Ishikawa (cell line): ENCODE measurements around the gene GLIPR1L1.

ENCODE experiments used
- CEBPB ChIP-seq: IDR thresholded peaks from 2 replicates; pipeline ENCODE4 v1.6.1; 2012
- CREB1 ChIP-seq: IDR thresholded peaks from 2 replicates; pipeline ENCODE4 v1.6.1; 2012; ENCODE audit warnings: low read depth
- EGR1 ChIP-seq: IDR thresholded peaks from 2 replicates; pipeline ENCODE4 v1.6.1; 2012
- EP300 ChIP-seq: IDR thresholded peaks from 2 replicates; pipeline ENCODE4 v1.6.1; 2012; ENCODE audit warnings: borderline replicate concordance
- FOXM1 ChIP-seq: IDR thresholded peaks from 2 replicates; pipeline ENCODE4 v1.6.1; 2012; ENCODE audit warnings: low read depth, borderline replicate concordance
- NFIC ChIP-seq: IDR thresholded peaks from 2 replicates; pipeline ENCODE4 v1.6.1; 2012
- RAD21 ChIP-seq: IDR thresholded peaks from 2 replicates; pipeline ENCODE4 v1.6.1; 2012; ENCODE audit warnings: low read depth
- TAF1 ChIP-seq: IDR thresholded peaks from 2 replicates; pipeline ENCODE4 v1.6.1; 2012; ENCODE audit warnings: low read depth, mild to moderate bottlenecking
- TCF12 ChIP-seq: IDR thresholded peaks from 2 replicates; pipeline ENCODE4 v1.6.1; 2012; ENCODE audit warnings: low read depth
- TEAD4 ChIP-seq: IDR thresholded peaks from 2 replicates; pipeline ENCODE4 v1.6.1; 2012
- YY1 ChIP-seq: IDR thresholded peaks from 2 replicates; pipeline ENCODE4 v1.6.1; 2012; ENCODE audit warnings: low read depth
- ZBTB7A ChIP-seq: IDR thresholded peaks from 2 replicates; pipeline ENCODE4 v1.6.1; 2012; ENCODE audit warnings: low read depth
- TF ChIP-seq, protein P1 (sequence below): IDR thresholded peaks from 2 replicates; pipeline ENCODE4 v1.6.1; 2012
- TF ChIP-seq, protein P2 (sequence below): IDR thresholded peaks from 2 replicates; pipeline ENCODE4 v1.6.1; 2012
- TF ChIP-seq, protein P3 (sequence below): IDR thresholded peaks from 2 replicates; pipeline ENCODE4 v1.6.1; 2012; ENCODE audit warnings: low read depth, mild to moderate bottlenecking

The GLIPR1L1 gene

GRCh38 chr12:75317784-75318183 lies 16.7 kb upstream of the GLIPR1L1 start:
- TF ChIP-seq, protein P1, sequence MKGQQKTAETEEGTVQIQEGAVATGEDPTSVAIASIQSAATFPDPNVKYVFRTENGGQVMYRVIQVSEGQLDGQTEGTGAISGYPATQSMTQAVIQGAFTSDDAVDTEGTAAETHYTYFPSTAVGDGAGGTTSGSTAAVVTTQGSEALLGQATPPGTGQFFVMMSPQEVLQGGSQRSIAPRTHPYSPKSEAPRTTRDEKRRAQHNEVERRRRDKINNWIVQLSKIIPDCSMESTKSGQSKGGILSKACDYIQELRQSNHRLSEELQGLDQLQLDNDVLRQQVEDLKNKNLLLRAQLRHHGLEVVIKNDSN, result no peak
- TF ChIP-seq YY1 (no peak), TCF12 (no peak), ZBTB7A (no peak)
- TF ChIP-seq, protein P2, sequence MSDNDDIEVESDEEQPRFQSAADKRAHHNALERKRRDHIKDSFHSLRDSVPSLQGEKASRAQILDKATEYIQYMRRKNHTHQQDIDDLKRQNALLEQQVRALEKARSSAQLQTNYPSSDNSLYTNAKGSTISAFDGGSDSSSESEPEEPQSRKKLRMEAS, result no peak

GRCh38 chr12:75322464-75322863 lies 12.0 kb upstream of the GLIPR1L1 start:
- no peak for TF ChIP-seq NFIC

- TF ChIP-seq CEBPB (no peak), TAF1 (no peak), CREB1 (no peak), RAD21 (no peak), EP300 (no peak), TEAD4 (no peak), TCF12 (no peak), ZBTB7A (no peak), FOXM1 (no peak), NFIC (no peak), EGR1 (no peak), YY1 (no peak)
- TF ChIP-seq, protein P2, result no peak
- TF ChIP-seq, protein P1, result no peak
- TF ChIP-seq, protein P3, sequence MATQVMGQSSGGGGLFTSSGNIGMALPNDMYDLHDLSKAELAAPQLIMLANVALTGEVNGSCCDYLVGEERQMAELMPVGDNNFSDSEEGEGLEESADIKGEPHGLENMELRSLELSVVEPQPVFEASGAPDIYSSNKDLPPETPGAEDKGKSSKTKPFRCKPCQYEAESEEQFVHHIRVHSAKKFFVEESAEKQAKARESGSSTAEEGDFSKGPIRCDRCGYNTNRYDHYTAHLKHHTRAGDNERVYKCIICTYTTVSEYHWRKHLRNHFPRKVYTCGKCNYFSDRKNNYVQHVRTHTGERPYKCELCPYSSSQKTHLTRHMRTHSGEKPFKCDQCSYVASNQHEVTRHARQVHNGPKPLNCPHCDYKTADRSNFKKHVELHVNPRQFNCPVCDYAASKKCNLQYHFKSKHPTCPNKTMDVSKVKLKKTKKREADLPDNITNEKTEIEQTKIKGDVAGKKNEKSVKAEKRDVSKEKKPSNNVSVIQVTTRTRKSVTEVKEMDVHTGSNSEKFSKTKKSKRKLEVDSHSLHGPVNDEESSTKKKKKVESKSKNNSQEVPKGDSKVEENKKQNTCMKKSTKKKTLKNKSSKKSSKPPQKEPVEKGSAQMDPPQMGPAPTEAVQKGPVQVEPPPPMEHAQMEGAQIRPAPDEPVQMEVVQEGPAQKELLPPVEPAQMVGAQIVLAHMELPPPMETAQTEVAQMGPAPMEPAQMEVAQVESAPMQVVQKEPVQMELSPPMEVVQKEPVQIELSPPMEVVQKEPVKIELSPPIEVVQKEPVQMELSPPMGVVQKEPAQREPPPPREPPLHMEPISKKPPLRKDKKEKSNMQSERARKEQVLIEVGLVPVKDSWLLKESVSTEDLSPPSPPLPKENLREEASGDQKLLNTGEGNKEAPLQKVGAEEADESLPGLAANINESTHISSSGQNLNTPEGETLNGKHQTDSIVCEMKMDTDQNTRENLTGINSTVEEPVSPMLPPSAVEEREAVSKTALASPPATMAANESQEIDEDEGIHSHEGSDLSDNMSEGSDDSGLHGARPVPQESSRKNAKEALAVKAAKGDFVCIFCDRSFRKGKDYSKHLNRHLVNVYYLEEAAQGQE, result no peak
These were observed 10.8 kb upstream of the GLIPR1L1 start for GRCh38 chr12:75323663-75324062.

DNA sequence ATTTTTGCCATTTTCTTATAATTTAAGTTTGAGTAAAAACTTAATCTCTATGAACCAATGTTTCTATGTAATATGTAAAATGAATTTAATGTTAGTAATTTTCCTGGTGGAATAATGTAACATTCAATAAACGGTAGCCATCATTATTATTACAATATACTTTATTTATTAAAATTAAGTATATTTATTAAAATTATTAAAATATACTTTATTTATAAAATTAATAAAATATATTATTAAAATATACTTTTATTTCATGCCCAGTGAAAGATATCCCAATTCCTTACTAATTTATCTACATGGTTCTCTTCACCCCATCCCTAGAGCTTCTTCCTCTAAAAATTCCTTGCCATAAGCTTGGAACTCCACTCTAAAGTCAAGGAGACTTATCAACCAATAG lies 6.8 kb upstream of the GLIPR1L1 start:
- TF ChIP-seq CEBPB (no peak), NFIC (no peak), EGR1 (no peak), CREB1 (no peak), RAD21 (no peak), TAF1 (no peak)
- TF ChIP-seq, protein P1, result no peak
- TF ChIP-seq, protein P2, result no peak
- TF ChIP-seq, protein P3, result no peak

GRCh38 chr12:75329918-75330826 lies 4.3 kb upstream of the GLIPR1L1 start, which contains the start of gene CAPS2:
CAPS2 (minus strand) TSS chr12:75330324; CDS start chr12:75326498, 3,826 bp downstream.
- TF ChIP-seq CEBPB, result peak; percentile 88
- peak; percentile 76 for TF ChIP-seq EGR1
- TF ChIP-seq, protein P2, result peak; percentile 62
- 0 out of 2 replicates have a peak, but pooled peaks have one; percentile 19 for TF ChIP-seq CREB1
- TF ChIP-seq, protein P3, result no peak
- TF ChIP-seq TCF12, result peak; percentile 51; the same call in 1 of the 2 replicates
- peak; percentile 56; the same call in 1 of the 2 replicates for TF ChIP-seq FOXM1
- TF ChIP-seq, protein P1, result no peak
- TF ChIP-seq TEAD4, result peak; percentile 33; the same call in 1 of the 2 replicates
- peak; percentile 51 for TF ChIP-seq NFIC
- peak; percentile 12; the same call in 1 of the 2 replicates for TF ChIP-seq RAD21
- no peak for TF ChIP-seq EP300
- peak; percentile 64; the same call in 1 of the 2 replicates for TF ChIP-seq TAF1
- peak; percentile 59; the same call in 1 of the 2 replicates for TF ChIP-seq YY1
- no peak for TF ChIP-seq ZBTB7A
